Glomerular endothelial cell (primary cell): ENCODE data around the gene MAP4K2. TPM values are rescaled to one million over a fixed set of nuclear protein-coding genes. Genes with fewer than 3 reads are reported as not detected.

Experiments used
- DNase-seq: peaks from one replicate; pipeline ENCODE4 v3.0.0-alpha.2; 2011; ENCODE audit warnings: low read depth, low spot score; ENCODE audit errors: extremely low read depth
- total RNA-seq: library from RNA; depleted of rRNA; stranded (reverse); fragments of >200 nt; gene quantifications from 2 replicates; pipeline ENCODE4 v1.2.3, GENCODE V29; 2015

MAP4K2 gene
- total RNA-seq, 1 donor from 2014 or later = 49.6 TPM

- no peak for DNase-seq
These were observed 36.3 kb upstream of the MAP4K2 start for GRCh38 chr11:64839335-64839734.

DNA sequence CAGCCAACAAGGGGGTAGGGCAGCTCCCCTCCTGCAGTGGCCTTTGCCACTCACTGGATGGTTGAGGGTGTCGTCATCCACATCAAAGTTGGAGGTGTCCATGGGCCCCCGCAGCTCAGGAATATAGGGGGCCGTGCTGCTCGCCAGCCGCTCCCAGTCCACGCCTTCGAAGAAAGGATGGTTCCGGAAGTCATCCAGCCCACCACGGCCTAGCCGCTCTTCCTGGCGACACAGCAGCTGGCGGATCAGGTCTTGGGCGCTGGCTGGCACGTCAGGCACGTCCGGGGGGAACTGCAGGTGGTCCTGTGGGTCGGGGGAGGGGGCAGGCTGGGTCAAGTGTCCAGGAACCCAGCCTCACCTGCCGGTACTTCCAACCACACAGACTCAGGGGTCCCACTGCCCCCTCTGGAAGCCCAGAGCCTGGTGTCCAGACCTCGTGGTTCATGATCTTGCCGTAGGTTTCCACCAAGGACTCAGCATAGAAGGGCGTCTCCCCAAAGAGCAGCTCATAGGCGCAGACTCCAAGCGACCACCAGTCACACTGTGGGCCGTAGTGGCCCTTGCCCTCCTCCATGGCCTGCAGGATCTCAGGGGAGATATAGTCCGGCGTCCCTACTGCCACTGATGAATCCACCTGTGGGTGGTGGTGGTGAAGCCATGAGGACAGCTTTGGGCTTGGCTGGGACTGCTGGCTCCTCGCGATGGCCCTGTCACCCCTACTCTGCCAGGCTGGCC, 35.8 kb upstream of the MAP4K2 start:
- no peak for DNase-seq

DNA sequence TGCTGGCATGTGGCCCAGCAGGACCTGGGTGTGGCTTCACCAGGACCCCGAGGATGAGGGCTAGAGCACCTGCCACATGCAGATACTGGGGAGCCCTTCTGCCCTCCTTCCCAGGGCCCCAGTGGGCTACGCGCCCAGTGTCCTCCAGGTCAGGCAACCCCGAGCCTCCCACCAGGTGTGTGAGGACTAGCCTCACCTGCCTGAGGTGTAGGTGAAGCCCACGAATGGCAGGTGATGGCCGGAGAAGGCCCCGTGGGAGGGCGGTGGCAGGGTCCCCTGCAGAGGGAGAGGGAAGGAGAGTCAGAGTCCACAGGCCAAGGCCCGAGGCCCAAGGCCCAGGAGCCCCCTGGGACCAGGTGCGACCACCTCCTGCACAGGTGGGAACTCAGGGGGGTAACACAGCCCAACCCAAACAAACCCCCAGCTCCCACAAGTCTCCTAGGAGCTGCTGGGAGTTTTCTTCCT, 34.9 kb upstream of the MAP4K2 start:
- DNase-seq = no peak

DNA sequence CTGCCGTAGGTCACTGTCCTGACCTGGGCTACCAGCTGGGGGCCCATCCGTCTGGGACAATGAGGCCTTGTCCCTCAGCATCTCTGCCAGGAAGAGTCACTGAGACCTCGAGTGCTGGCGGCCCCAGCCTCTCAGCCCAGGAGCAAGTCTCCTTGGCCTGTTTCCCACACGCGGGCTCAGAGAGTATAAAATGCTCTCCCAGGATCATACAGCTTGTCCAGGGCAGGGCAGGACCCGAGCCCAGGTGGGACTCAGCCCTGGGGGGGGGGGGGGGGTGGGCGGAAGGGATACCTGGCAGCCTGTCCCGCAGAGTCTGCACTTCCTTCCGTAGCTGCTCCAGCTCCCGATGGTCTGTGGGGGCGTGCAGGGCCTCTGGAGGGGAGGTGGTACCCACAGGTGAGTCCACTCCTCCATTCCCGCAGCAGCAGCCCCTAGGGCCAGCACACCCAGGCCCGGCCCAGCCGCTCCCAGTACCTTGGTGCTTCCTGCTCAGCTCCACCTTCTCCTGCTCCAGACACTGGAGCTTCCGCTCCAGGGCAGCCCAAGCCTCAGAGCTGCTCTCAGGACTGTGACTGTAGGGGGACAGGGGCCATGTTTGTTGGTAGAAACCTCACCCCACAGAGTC, 33.5 kb upstream of the MAP4K2 start:
- no peak for DNase-seq

- no peak for DNase-seq
These were observed 32.8 kb upstream of the MAP4K2 start for GRCh38 chr11:64835616-64836447.

DNA sequence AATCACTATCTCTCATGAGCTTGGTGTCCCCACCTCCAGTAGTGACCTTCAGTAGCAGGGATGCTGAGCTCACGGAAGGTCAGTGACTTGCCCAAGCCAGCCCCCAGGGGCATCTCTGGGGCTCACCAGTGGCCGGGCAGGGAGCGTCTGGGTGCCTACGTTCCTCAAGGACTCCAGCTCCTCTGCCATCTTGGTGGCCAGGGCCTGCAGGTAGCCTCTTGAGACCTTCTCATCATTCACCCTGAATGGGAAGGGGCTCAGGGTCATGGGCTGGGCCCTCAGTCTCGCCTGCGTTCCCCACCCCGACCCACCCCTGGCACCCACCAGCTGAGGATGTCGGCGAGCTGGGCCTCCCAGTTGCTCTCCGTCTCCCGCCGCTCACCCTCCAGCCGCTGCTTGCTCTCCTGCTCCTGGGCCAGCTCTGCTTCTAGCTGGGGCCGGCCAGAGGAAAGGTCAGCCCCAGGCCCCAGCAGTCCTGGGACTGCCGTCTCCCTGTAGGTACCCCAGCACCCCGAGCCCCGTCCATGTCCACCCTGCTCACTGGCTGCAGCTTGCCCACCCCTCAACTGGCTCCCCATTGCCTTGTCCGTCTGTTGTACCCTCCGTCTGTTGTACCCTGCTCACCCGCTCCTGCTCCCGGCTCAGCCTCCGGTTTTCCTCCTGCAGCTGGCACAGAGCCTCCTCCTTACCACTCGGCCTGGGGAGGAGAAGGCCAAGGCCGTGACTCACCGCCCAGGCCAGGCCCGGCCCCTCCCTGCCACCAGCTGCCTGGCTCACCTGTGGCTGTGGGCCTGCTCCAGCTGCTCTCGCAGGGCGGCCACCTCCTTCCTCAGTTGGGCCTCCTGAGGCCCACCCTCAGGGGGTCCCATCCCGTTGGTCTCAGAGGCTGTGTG, 32.0 kb upstream of the MAP4K2 start:
- no peak for DNase-seq

GRCh38 chr11:64834031-64834722, 31.2 kb upstream of the MAP4K2 start:
- no peak for DNase-seq

- no peak for DNase-seq
These were observed 30.5 kb upstream of the MAP4K2 start for GRCh38 chr11:64833509-64833908.

- no peak for DNase-seq
These were observed 30.1 kb upstream of the MAP4K2 start for GRCh38 chr11:64833198-64833502.

DNA sequence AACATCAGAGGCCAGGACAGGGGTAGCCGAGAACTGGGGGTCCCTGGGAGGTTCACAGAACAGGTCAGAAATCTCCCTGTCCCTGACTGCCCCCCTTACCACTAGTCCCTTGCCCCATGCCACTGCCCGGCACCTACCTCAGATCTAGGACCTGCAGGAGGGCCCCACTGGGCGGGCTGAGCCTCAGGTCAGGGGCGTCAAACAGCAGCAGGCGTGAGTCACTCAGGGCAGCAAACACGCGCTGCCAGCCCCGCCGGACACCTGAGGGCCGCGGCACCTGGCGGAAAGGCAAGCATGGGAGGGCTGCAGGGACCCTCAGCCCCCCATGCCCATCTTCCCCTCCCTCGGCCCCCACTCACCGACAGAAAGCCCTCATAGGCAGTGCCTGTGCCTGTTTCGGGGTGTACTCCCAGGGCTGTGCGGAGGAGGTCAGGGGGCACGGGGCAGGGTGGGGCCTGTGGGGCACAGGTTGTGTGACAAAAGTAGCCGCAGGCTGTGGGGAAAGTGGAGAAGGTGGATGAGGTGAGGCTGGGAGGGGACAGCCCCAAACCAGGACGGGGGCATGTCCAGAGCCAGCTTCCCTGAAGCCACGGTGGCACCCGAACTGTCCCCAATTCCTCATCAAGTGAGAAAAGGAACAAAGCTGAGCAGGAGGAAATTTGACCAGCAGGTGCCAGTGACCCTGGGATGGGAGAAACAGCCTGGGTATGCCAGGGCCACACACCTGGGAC, 29.6 kb upstream of the MAP4K2 start:
- no peak for DNase-seq

GRCh38 chr11:64831411-64831891, 28.4 kb upstream of the MAP4K2 start:
- no peak for DNase-seq

GRCh38 chr11:64829536-64830251, 26.7 kb upstream of the MAP4K2 start:
- DNase-seq = no peak

GRCh38 chr11:64827451-64827839, 24.4 kb upstream of the MAP4K2 start:
- no peak for DNase-seq

GRCh38 chr11:64826578-64827450, 23.8 kb upstream of the MAP4K2 start:
- DNase-seq = no peak

DNA sequence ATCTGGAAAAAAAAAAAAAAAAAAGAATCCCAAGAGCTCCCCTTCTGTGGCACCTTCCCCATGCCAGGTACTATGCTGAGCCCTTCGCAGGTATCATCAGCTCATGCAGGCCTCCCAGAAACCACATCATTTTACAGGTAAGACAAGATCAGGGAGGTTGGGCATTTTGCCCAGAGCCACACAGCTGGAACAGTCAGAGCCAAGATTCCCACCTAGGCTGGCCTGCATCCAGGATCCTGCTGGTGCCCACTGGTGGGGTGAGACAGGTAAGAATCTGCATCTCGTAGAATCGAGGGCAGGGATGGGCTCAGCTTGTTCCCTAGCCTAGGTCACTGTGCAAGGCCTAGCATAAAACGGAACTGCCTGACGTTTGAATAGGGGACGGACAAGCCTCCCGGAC, 23.0 kb upstream of the MAP4K2 start:
- no peak for DNase-seq

- DNase-seq = no peak
These were observed 20.6 kb upstream of the MAP4K2 start for GRCh38 chr11:64823568-64824119.

DNA sequence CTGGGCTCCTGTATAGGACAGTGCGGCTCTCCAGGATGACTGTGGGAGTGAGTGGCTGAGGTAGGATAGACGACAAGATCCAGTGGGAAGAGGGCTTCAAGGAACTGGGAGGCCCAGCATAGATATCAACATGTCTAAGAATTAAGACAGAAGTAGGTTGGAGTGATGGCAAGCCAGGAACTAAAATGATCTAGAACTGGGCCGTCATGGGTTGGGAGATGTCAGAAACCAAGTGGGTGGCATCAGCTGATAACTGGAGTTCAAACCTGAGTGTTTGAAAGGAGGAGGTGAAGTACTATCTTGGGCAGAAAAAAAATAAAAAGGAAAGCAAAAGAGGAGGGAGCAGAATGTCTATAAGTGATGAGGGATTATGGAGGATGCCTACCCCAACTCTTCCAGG, 14.5 kb upstream of the MAP4K2 start:
- no peak for DNase-seq
